ENCODE data around the gene ARHGEF19. TPM values are rescaled to one million over a fixed set of nuclear protein-coding genes. Genes with fewer than 3 reads are reported as not detected.

ARHGEF19 gene
- total and polyA plus RNA-seq, 9 of the 15 experiments (the other 6 are each of a cell fraction or from before 2014, with no cell fraction given), result 0.73 to 21.0 (median 5.2) TPM

GRCh38 chr1:16175610-16176553 lies 36.6 kb downstream of the ARHGEF19 start (continued):
- peak; percentile 31 to 46; a peak in 1 of 4 replicates for TF ChIP-seq FOXK2 (conservative IDR thresholded peaks at IDR 0.05 in 1 of 2, IDR thresholded peaks at IDR 0.05 in 1 of 2; ENCODE audit: low read depth in 2 of 2)
- TF ChIP-seq ZNF408 (CRISPR knock-in tag; IDR thresholded peaks at IDR 0.05; ENCODE audit: low read depth), result no peak
- peak in 1 of 2 experiments; percentile 52; a peak in 2 of 4 replicates for TF ChIP-seq RCOR1 (IDR thresholded peaks at IDR 0.05; ENCODE audit: borderline replicate concordance in 1 of 2, low read depth in 2 of 2, low read length in 2 of 2)
- TF ChIP-seq ZNF395 (CRISPR knock-in tag; IDR thresholded peaks at IDR 0.05), result peak; percentile 49; the same call in 1 of the 2 replicates
- TF ChIP-seq POLR3A (IDR thresholded peaks at IDR 0.05; ENCODE audit: borderline replicate concordance, extremely low read depth, insufficient read depth, insufficient read length), result no peak
- 0 out of 2 replicates have a peak, but pooled peaks have one; percentile 21 for TF ChIP-seq ZNF583 (CRISPR knock-in tag; IDR thresholded peaks at IDR 0.05)
- no peak for TF ChIP-seq PHB (CRISPR knock-in tag; IDR thresholded peaks at IDR 0.05)
- TF ChIP-seq ZNF143 (CRISPR knock-in tag; IDR thresholded peaks at IDR 0.05), result no peak; the same call in 1 of the 2 replicates
- TF ChIP-seq ZBTB17 (CRISPR knock-in tag; IDR thresholded peaks at IDR 0.05), result no peak
- no peak for TF ChIP-seq TGIF2 (CRISPR knock-in tag; IDR thresholded peaks at IDR 0.05)
- TF ChIP-seq MYNN (IDR thresholded peaks at IDR 0.05), result 0 out of 2 replicates have a peak, but pooled peaks have one; percentile 21
- TF ChIP-seq MYNN (CRISPR knock-in tag; IDR thresholded peaks at IDR 0.05), result no peak
- no peak for TF ChIP-seq NR2C2 (CRISPR knock-in tag; IDR thresholded peaks at IDR 0.05)
- 0 out of 2 replicates have a peak, but pooled peaks have one; percentile 21 for TF ChIP-seq NR2C2 (tag; IDR thresholded peaks at IDR 0.05)
- TF ChIP-seq, protein P1, sequence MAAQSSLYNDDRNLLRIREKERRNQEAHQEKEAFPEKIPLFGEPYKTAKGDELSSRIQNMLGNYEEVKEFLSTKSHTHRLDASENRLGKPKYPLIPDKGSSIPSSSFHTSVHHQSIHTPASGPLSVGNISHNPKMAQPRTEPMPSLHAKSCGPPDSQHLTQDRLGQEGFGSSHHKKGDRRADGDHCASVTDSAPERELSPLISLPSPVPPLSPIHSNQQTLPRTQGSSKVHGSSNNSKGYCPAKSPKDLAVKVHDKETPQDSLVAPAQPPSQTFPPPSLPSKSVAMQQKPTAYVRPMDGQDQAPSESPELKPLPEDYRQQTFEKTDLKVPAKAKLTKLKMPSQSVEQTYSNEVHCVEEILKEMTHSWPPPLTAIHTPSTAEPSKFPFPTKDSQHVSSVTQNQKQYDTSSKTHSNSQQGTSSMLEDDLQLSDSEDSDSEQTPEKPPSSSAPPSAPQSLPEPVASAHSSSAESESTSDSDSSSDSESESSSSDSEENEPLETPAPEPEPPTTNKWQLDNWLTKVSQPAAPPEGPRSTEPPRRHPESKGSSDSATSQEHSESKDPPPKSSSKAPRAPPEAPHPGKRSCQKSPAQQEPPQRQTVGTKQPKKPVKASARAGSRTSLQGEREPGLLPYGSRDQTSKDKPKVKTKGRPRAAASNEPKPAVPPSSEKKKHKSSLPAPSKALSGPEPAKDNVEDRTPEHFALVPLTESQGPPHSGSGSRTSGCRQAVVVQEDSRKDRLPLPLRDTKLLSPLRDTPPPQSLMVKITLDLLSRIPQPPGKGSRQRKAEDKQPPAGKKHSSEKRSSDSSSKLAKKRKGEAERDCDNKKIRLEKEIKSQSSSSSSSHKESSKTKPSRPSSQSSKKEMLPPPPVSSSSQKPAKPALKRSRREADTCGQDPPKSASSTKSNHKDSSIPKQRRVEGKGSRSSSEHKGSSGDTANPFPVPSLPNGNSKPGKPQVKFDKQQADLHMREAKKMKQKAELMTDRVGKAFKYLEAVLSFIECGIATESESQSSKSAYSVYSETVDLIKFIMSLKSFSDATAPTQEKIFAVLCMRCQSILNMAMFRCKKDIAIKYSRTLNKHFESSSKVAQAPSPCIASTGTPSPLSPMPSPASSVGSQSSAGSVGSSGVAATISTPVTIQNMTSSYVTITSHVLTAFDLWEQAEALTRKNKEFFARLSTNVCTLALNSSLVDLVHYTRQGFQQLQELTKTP (IDR thresholded peaks at IDR 0.05; ENCODE audit: low read depth in 1 of 2, partially characterized antibody in 2 of 2), result no peak
- no peak for TF ChIP-seq SIN3A (IDR thresholded peaks at IDR 0.05; ENCODE audit: borderline replicate concordance in 2 of 2, control insufficient read depth in 1 of 2, low read depth in 2 of 2, low read length in 2 of 2)
- no peak for TF ChIP-seq E2F1 (CRISPR knock-in tag; IDR thresholded peaks at IDR 0.05)
- peak; percentile 92 for TF ChIP-seq ZBTB7A (IDR thresholded peaks at IDR 0.05; ENCODE audit: borderline replicate concordance, control insufficient read depth, low read depth, low read length)

All from K562 (cell line).